Body of pancreas (tissue), 4 donors: ENCODE results near the gene C10orf90. TPM values are rescaled to one million over a fixed set of nuclear protein-coding genes. Genes with fewer than 3 reads are reported as not detected.

Source experiments
- ATAC-seq: fragments of 150-250 bp; one replicate; pipeline ENCODE4 v1.9.1; 2016
- DNase-seq, 4 donors: peaks; one replicate each; pipeline ENCODE4 v3.0.0-alpha.2; 2019
- H3K27ac ChIP-seq, 4 donors: fragments of 200-600 bp; sonication (generic); 1 replicate in 3 of 4; 2 replicates in 1 of 4; pipeline versions ENCODE4 v1.5.1 to v1.6.1; 2016 to 2019; ENCODE audit warnings: mild to moderate bottlenecking in 1 of 4, mixed read lengths in 1 of 4, moderate library complexity in 1 of 4
- H3K27me3 ChIP-seq, 2 donors: fragments of 200-600 bp; sonication (generic); one replicate each; pipeline ENCODE4 v1.6.0; 2016; ENCODE audit warnings: mild to moderate bottlenecking in 1 of 2
- H3K36me3 ChIP-seq, 2 donors: fragments of 200-600 bp; sonication (generic); replicated peaks in 1 of 2; 2 replicates each; pipeline ENCODE4 v1.5.1; 2016; ENCODE audit warnings: low read depth in 2 of 2; ENCODE audit not compliant: insufficient read depth in 1 of 2
- H3K4me1 ChIP-seq: fragments of 200-600 bp; sonication (generic); one replicate; pipeline ENCODE4 v1.6.0; 2016
- H3K4me3 ChIP-seq, 2 donors: fragments of 200-600 bp; sonication (generic); 1 replicate in 1 of 2; 2 replicates in 1 of 2; pipeline ENCODE4 v1.5.1; 2016 to 2019
- H3K9me3 ChIP-seq, 3 donors: fragments of 200-600 bp; sonication (generic); 1 replicate in 2 of 3; 2 replicates in 1 of 3; pipeline ENCODE4 v1.5.1; 2016
- CTCF ChIP-seq, 7 experiments: fragments of 450-650 bp in 4 of 7; fragments of 200-600 bp in 3 of 7; sonication (generic) in 3 of 7; IDR thresholded peaks; one replicate each; pipeline ENCODE4 v1.5.1; 2016 to 2019; ENCODE audit warnings: antibody characterized with exemption in 7 of 7
- POLR2A ChIP-seq, 3 donors: fragments of 450-650 bp; IDR thresholded peaks; one replicate each; pipeline ENCODE4 v1.6.1; 2016; ENCODE audit warnings: antibody characterized with exemption in 3 of 3, mild to moderate bottlenecking in 2 of 3
- WGBS, 2 donors: methylation state at CpG; one replicate each; pipeline ENCODE4 v1.1.5; 2017; 5-methylcytosine and 5-hydroxymethylcytosine counted together
- intact Hi-C: fragments of 100-400 bp; cut with DNase I; formaldehyde crosslinking; loops from one replicate; pipeline ENCODE4 v1.15.1; 2023
- total RNA-seq, 2 donors: library from RNA; depleted of rRNA; stranded (reverse); fragments of >200 nt; gene quantifications; one replicate each; pipeline ENCODE4 v1.1.0, GENCODE V29; 2016

The C10orf90 gene
- total RNA-seq, 2 donors from 2014 or later: not detected

- Histone ChIP-seq H3K36me3 (no peaks in the 10 kb centered on the region), H3K9me3 (no peaks in the 10 kb centered on the region), H3K4me1 (no peaks in the 10 kb centered on the region), H3K27ac (no peak overlapping the region), H3K27me3 (no peaks in the 10 kb centered on the region), H3K4me3 (no peak overlapping the region)
- ATAC-seq: no peak
- TF ChIP-seq POLR2A (IDR thresholded peaks at IDR 0.05) (no peak), CTCF (IDR thresholded peaks at IDR 0.05) (no peak)
- 61 to 100% methylated on average over 2 to 3 of the region's 3 CpGs for WGBS, 2 donors
- intact Hi-C loops: no loop called here
- DNase-seq: no peak
Measured at GRCh38 chr10:126684171-126684745, 13.8 kb upstream of the C10orf90 start.

- 80 to 100% methylated on average over 1 of the region's 1 CpG for WGBS, 2 donors
- ATAC-seq (no peak), DNase-seq (no peak)
- Histone ChIP-seq H3K36me3 (no peaks in the 10 kb centered on the region), H3K4me1 (no peaks in the 10 kb centered on the region), H3K27me3 (no peaks in the 10 kb centered on the region), H3K9me3 (no peaks in the 10 kb centered on the region), H3K4me3 (no peak overlapping the region), H3K27ac (no peak overlapping the region)
- no peak for TF ChIP-seq POLR2A (IDR thresholded peaks at IDR 0.05)
- TF ChIP-seq CTCF (IDR thresholded peaks at IDR 0.05): no peak
- intact Hi-C loops: no loop called here
Measured at GRCh38 chr10:126683466-126683865, 13.0 kb upstream of the C10orf90 start.

GRCh38 chr10:126675656-126676438 lies 5.4 kb upstream of the C10orf90 start:
- 77 to 84% methylated on average over 7 of the region's 7 CpGs for WGBS, 2 donors
- H3K4me3 ChIP-seq: no peak overlapping the region
- H3K27ac ChIP-seq: no peak overlapping the region
- no peaks in the 10 kb centered on the region for H3K9me3 ChIP-seq
- DNase-seq: no peak
- no peak for TF ChIP-seq CTCF (IDR thresholded peaks at IDR 0.05)
- no peak for TF ChIP-seq POLR2A (IDR thresholded peaks at IDR 0.05)
- H3K36me3 ChIP-seq: no peaks in the 10 kb centered on the region
- ATAC-seq: no peak
- no peaks in the 10 kb centered on the region for H3K4me1 ChIP-seq
- intact Hi-C loops: no loop called here
- no peaks in the 10 kb centered on the region for H3K27me3 ChIP-seq

- WGBS, 2 donors: 70 to 74% methylated on average over 6 of the region's 6 CpGs
- Histone ChIP-seq H3K27ac (no peak overlapping the region), H3K4me1 (no peaks in the 10 kb centered on the region), H3K9me3 (no peaks in the 10 kb centered on the region), H3K36me3 (no peaks in the 10 kb centered on the region), H3K4me3 (no peak overlapping the region), H3K27me3 (no peaks in the 10 kb centered on the region)
- TF ChIP-seq CTCF (IDR thresholded peaks at IDR 0.05) (no peak), POLR2A (IDR thresholded peaks at IDR 0.05) (no peak)
- ATAC-seq: no peak
- intact Hi-C loops: no loop called here
- DNase-seq: no peak
Measured at GRCh38 chr10:126674741-126675515, 4.4 kb upstream of the C10orf90 start.
